Gastrocnemius medialis (tissue), 4 donors: ENCODE measurements around the gene MUSK. TPM values are rescaled to one million over a fixed set of nuclear protein-coding genes. Genes with fewer than 3 reads are reported as not detected.

Experiments used
- ATAC-seq, 2 donors: fragments of 150-250 bp; one replicate each; pipeline ENCODE4 v1.9.1; 2016
- DNase-seq, 2 donors: peaks; one replicate each; pipeline ENCODE4 v3.0.0-alpha.2; 2019
- H3K27ac ChIP-seq, 4 donors: fragments of 200-600 bp; sonication (generic); 1 replicate in 1 of 4; 2 replicates in 3 of 4; pipeline ENCODE4 v1.5.1; 2016 to 2018; ENCODE audit warnings: mild to moderate bottlenecking in 2 of 4, moderate library complexity in 1 of 4
- H3K27me3 ChIP-seq, 3 donors: fragments of 200-600 bp; sonication (generic) in 2 of 3; 1 replicate in 1 of 3; 2 replicates in 2 of 3; pipeline versions ENCODE4 v1.5.1 to v1.6.0; 2016 to 2019; ENCODE audit warnings: mild to moderate bottlenecking in 1 of 3, moderate library complexity in 1 of 3
- H3K36me3 ChIP-seq, 2 donors: fragments of 200-600 bp; sonication (generic) in 1 of 2; one replicate each; pipeline ENCODE4 v1.5.1; 2017 to 2018
- H3K4me1 ChIP-seq, 2 donors: fragments of 200-600 bp; sonication (generic) in 1 of 2; one replicate each; pipeline ENCODE4 v1.5.1; 2016 to 2017; ENCODE audit warnings: mild to moderate bottlenecking in 2 of 2
- H3K4me3 ChIP-seq, 4 donors: fragments of 200-600 bp; sonication (generic) in 3 of 4; 1 replicate in 1 of 4; 2 replicates in 3 of 4; pipeline ENCODE4 v1.5.1; 2016 to 2019; ENCODE audit warnings: mild to moderate bottlenecking in 2 of 4
- H3K9me3 ChIP-seq, 3 donors: fragments of 200-600 bp; sonication (generic) in 2 of 3; 1 replicate in 1 of 3; 2 replicates in 2 of 3; pipeline ENCODE4 v1.5.1; 2016 to 2019
- POLR2A ChIP-seq, 2 donors: fragments of 450-650 bp; IDR thresholded peaks; one replicate each; pipeline ENCODE4 v1.6.1; 2017; ENCODE audit warnings: antibody characterized with exemption in 2 of 2, mild to moderate bottlenecking in 2 of 2, moderate library complexity in 2 of 2
- in situ Hi-C, 4 donors: fragments of 200-750 bp; cut with MboI; loops; one replicate each; pipeline versions ENCODE4 v1.15.0 to v1.8.0; 2017; ENCODE audit warnings: low sequenced_read_pairs in 4 of 4
- intact Hi-C: fragments of 100-400 bp; cut with DNase I; formaldehyde crosslinking; loops from one replicate; pipeline ENCODE4 v1.15.1; 2023; ENCODE audit warnings: low total_unique reads
- total RNA-seq, 4 donors: library from RNA; depleted of rRNA; stranded (reverse); fragments of >200 nt; gene quantifications; one replicate each; pipeline versions ENCODE4 v1.1.0 to v1.2.3, GENCODE V29; 2016
- TF ChIP-seq, protein P1 (sequence below), 5 experiments: fragments of 450-650 bp in 3 of 5; fragments of 200-600 bp in 2 of 5; sonication (generic) in 2 of 5; IDR thresholded peaks in 4 of 5; conservative IDR thresholded peaks in 1 of 5; 1 replicate in 4 of 5; 2 replicates in 1 of 5; pipeline ENCODE4 v1.5.1; 2016 to 2019; ENCODE audit warnings: antibody characterized with exemption in 5 of 5, mild to moderate bottlenecking in 3 of 5, moderate library complexity in 3 of 5

Gene MUSK
- total RNA-seq, 4 donors from 2014 or later: 10.2 to 47.5 (median 27.1) TPM

DNA sequence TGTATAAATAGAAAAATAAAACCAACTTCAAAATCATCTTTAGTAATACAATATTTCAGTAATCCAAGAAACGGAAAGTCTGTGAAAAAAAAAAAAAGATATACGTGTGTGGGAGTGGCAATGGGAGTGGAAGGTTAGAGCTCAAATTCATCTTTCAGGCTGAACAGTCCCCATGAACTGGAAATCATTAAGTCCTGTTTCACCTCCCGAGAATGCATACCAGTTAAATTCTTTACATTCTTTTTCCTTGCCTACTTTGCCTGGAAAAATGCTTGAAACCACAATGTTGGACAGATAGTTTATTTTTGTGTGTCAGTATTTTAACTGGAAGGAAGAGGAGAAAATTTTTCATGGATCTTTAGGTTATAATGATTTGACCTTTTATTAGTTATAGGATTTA, 166.8 kb downstream of the MUSK start:
- no peak for TF ChIP-seq POLR2A (IDR thresholded peaks at IDR 0.05)
- TF ChIP-seq, protein P1, sequence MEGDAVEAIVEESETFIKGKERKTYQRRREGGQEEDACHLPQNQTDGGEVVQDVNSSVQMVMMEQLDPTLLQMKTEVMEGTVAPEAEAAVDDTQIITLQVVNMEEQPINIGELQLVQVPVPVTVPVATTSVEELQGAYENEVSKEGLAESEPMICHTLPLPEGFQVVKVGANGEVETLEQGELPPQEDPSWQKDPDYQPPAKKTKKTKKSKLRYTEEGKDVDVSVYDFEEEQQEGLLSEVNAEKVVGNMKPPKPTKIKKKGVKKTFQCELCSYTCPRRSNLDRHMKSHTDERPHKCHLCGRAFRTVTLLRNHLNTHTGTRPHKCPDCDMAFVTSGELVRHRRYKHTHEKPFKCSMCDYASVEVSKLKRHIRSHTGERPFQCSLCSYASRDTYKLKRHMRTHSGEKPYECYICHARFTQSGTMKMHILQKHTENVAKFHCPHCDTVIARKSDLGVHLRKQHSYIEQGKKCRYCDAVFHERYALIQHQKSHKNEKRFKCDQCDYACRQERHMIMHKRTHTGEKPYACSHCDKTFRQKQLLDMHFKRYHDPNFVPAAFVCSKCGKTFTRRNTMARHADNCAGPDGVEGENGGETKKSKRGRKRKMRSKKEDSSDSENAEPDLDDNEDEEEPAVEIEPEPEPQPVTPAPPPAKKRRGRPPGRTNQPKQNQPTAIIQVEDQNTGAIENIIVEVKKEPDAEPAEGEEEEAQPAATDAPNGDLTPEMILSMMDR (IDR thresholded peaks at IDR 0.05 in 4 of 5, conservative IDR thresholded peaks at IDR 0.05 in 1 of 5): no peak
- no peaks in the 10 kb centered on the region for H3K4me1 ChIP-seq
- no peaks in the 10 kb centered on the region for H3K27me3 ChIP-seq
- intact Hi-C loops (no loop called here), in situ Hi-C loops (loop anchor here in 1 of 4 donors (25.0 kb wide), 1 partner anchor 98 kb away; no protein-coding TSS in a partner anchor)
- H3K36me3 ChIP-seq: no peaks in the 10 kb centered on the region
- no peak overlapping the region for H3K27ac ChIP-seq
- no peak overlapping the region for H3K4me3 ChIP-seq
- no peak for ATAC-seq
- no peak for DNase-seq
- H3K9me3 ChIP-seq: no peaks in the 10 kb centered on the region

DNA sequence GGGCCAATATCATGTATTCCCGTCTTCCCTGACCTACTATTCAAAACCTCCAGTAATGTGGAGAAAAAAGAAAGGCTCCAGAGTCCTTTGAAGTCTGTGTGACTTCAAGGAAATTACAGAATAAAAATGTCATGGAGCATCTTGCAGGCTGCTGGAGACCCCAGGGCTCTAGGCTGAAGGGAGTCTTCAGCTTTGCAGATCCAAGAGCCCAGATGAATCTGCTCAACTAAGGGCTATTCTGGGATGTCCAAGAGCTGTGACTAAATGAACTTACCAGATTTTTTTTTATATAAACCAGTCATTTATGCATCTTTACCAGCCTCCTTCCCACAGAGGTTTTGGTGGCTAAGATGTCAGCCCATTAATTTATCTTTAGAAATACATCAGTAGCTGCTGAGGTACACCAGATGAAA, 167.3 kb downstream of the MUSK start:
- H3K27ac ChIP-seq: no peak overlapping the region
- H3K4me3 ChIP-seq: no peak overlapping the region
- H3K9me3 ChIP-seq: no peaks in the 10 kb centered on the region
- TF ChIP-seq, protein P1 (IDR thresholded peaks at IDR 0.05 in 4 of 5, conservative IDR thresholded peaks at IDR 0.05 in 1 of 5): no peak
- TF ChIP-seq POLR2A (IDR thresholded peaks at IDR 0.05): no peak
- no peaks in the 10 kb centered on the region for H3K4me1 ChIP-seq
- H3K36me3 ChIP-seq: no peaks in the 10 kb centered on the region
- DNase-seq: no peak
- in situ Hi-C loops: loop anchor here in 1 of 4 donors (25.0 kb wide), 1 partner anchor 99 kb away; no protein-coding TSS in a partner anchor
- intact Hi-C loops: no loop called here
- ATAC-seq: no peak
- H3K27me3 ChIP-seq: no peaks in the 10 kb centered on the region

DNA sequence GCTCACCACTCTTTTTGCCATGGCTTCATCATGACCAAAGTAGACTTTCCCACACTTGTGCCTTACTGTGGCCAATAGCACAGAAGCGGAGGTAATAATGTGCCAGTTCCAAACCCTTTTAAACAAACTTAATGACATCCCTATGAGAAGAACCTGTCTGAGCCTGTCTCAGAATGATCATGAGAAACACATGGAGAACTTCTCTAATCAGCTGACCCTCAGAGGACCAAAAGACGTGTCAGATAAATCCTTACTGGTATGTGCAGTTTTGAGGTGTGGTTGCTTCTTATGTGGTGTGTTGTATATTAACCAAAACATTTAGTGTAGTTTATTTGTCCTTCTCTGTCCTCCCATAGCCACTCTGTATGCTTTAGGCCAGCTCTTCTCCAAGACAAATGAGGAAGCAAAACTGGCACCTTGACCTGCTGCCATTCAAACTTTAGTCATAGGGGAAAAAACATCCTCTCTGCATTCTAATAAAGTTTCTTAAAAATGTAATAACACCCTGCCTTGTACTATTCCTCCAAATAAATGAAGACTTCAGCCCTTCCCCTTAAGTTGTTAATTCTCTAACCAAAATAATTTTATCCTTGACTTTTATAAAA, 168.9 kb downstream of the MUSK start:
- Histone ChIP-seq H3K4me3 (no peak overlapping the region), H3K27ac (no peak overlapping the region), H3K4me1 (no peaks in the 10 kb centered on the region), H3K9me3 (no peaks in the 10 kb centered on the region), H3K27me3 (no peaks in the 10 kb centered on the region), H3K36me3 (no peaks in the 10 kb centered on the region)
- DNase-seq (no peak), ATAC-seq (no peak)
- intact Hi-C loops: no loop called here
- in situ Hi-C loops: loop anchor here in 1 of 4 donors (25.0 kb wide), 1 partner anchor 100 kb away; no protein-coding TSS in a partner anchor
- TF ChIP-seq, protein P1 (IDR thresholded peaks at IDR 0.05 in 4 of 5, conservative IDR thresholded peaks at IDR 0.05 in 1 of 5): no peak
- TF ChIP-seq POLR2A (IDR thresholded peaks at IDR 0.05): no peak

DNA sequence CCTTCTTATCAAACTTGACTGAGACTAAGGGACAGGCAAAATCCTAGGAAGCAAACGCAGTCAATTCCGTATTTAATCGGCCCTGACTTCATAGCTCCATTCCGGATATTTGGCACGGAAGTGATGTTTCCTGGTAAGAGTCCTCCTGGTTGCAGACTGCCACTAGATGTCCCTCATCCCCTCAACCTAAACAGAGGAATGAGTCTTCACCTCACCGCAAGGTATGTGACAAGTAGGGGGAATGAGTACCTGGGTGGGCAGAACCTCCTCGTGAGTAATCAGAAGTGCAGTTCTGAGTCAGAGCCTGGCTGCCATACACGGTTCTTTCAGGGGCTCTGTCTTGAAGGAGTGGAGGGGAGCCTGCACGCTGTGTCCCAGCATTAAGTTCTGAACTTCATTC, 173.6 kb downstream of the MUSK start:
- no peak overlapping the region for H3K4me3 ChIP-seq
- no peaks in the 10 kb centered on the region for H3K9me3 ChIP-seq
- no peak for ATAC-seq
- no peaks in the 10 kb centered on the region for H3K27me3 ChIP-seq
- no peak for TF ChIP-seq POLR2A (IDR thresholded peaks at IDR 0.05)
- TF ChIP-seq, protein P1 (IDR thresholded peaks at IDR 0.05 in 4 of 5, conservative IDR thresholded peaks at IDR 0.05 in 1 of 5): no peak
- in situ Hi-C loops: loop anchor here in 1 of 4 donors (10.0 to 25.0 kb wide), 2 partner anchors 83 to 105 kb away; no protein-coding TSS in a partner anchor
- H3K27ac ChIP-seq: no peak overlapping the region
- intact Hi-C loops: no loop called here
- H3K4me1 ChIP-seq: no peaks in the 10 kb centered on the region
- no peak for DNase-seq
- H3K36me3 ChIP-seq: no peaks in the 10 kb centered on the region
